H9 (cell line): Measurements from ENCODE around the gene TMEM51. TPM values are rescaled to one million over a fixed set of nuclear protein-coding genes. Genes with fewer than 3 reads are reported as not detected.

Source experiments
- DNase-seq: peaks from one replicate; pipeline ENCODE4 v3.0.0-alpha.2; 2017
- H2AFZ ChIP-seq: one replicate; pipeline ENCODE4 v1.6.1; 2013; ENCODE audit warnings: mild to moderate bottlenecking, low read length, control low read depth, moderate library complexity
- H2AK5ac ChIP-seq: 2 replicates; pipeline ENCODE4 v1.6.1; 2013; ENCODE audit warnings: low read length, control low read depth, mixed read lengths; ENCODE audit not compliant: insufficient read length
- H2BK120ac ChIP-seq: one replicate; pipeline ENCODE4 v1.6.1; 2013; ENCODE audit warnings: low read depth, mild to moderate bottlenecking, low read length, control low read depth, inconsistent platforms; ENCODE audit not compliant: poor library complexity, severe bottlenecking
- H2BK12ac ChIP-seq: 2 replicates; pipeline ENCODE4 v1.6.1; 2013; ENCODE audit warnings: low read length, control low read depth, mixed read lengths, low read depth; ENCODE audit not compliant: insufficient read length
- H2BK15ac ChIP-seq: 2 replicates; pipeline ENCODE4 v1.6.1; 2013; ENCODE audit warnings: low read depth, low read length, control low read depth
- H2BK20ac ChIP-seq: one replicate; pipeline ENCODE4 v1.6.1; 2013; ENCODE audit warnings: low read depth, mild to moderate bottlenecking, low read length, control low read depth, inconsistent platforms; ENCODE audit not compliant: poor library complexity, severe bottlenecking
- H2BK5ac ChIP-seq: 2 replicates; pipeline ENCODE4 v1.6.1; 2013; ENCODE audit warnings: low read length, control low read depth, mixed read lengths; ENCODE audit not compliant: insufficient read length
- H3K14ac ChIP-seq: 2 replicates; pipeline ENCODE4 v1.6.1; 2013; ENCODE audit warnings: low read length, control low read depth; ENCODE audit not compliant: insufficient read depth
- H3K18ac ChIP-seq: 2 replicates; pipeline ENCODE4 v1.6.1; 2013; ENCODE audit warnings: low read depth, mild to moderate bottlenecking, mixed read lengths, low read length, control low read depth; ENCODE audit not compliant: insufficient read length
- H3K23ac ChIP-seq: 2 replicates; pipeline ENCODE4 v1.6.1; 2013; ENCODE audit warnings: low read length, control low read depth, mixed read lengths, low read depth; ENCODE audit not compliant: insufficient read length
- H3K23me2 ChIP-seq: 2 replicates; pipeline ENCODE4 v1.6.1; 2013; ENCODE audit warnings: low read depth, mild to moderate bottlenecking, mixed read lengths, low read length, control low read depth; ENCODE audit not compliant: insufficient read length, poor library complexity, severe bottlenecking
- H3K27ac ChIP-seq: 2 replicates; pipeline ENCODE4 v1.5.1; 2013; ENCODE audit warnings: low read length, control low read depth, mixed read lengths, low read depth; ENCODE audit not compliant: insufficient read length
- H3K27me3 ChIP-seq: 2 replicates; pipeline ENCODE4 v1.6.1; 2013; ENCODE audit warnings: low read length, control low read depth, inconsistent platforms; ENCODE audit not compliant: insufficient read depth
- H3K4ac ChIP-seq: 2 replicates; pipeline ENCODE4 v1.6.1; 2013; ENCODE audit warnings: low read depth, mild to moderate bottlenecking, control low read depth, inconsistent platforms, low read length, moderate library complexity
- H3K4me1 ChIP-seq: 2 replicates; pipeline ENCODE4 v1.6.1; 2013; ENCODE audit warnings: low read length, control low read depth, inconsistent platforms; ENCODE audit not compliant: insufficient read depth
- H3K4me2 ChIP-seq: 2 replicates; pipeline ENCODE4 v1.6.1; 2013; ENCODE audit warnings: low read length, control low read depth, mixed read lengths; ENCODE audit not compliant: insufficient read length, insufficient read depth
- H3K56ac ChIP-seq: 2 replicates; pipeline ENCODE4 v1.6.1; 2013; ENCODE audit warnings: low read depth, mild to moderate bottlenecking, mixed read lengths, low read length, control low read depth; ENCODE audit not compliant: insufficient read length
- H3K79me1 ChIP-seq: 2 replicates; pipeline ENCODE4 v1.6.1; 2013; ENCODE audit warnings: low read depth, mild to moderate bottlenecking, moderate library complexity, low read length, control low read depth, inconsistent platforms; ENCODE audit not compliant: insufficient read depth, poor library complexity, severe bottlenecking
- H3K79me2 ChIP-seq: 2 replicates; pipeline ENCODE4 v1.6.1; 2013; ENCODE audit warnings: low read length, control low read depth, inconsistent platforms; ENCODE audit not compliant: insufficient read depth
- H3K9ac ChIP-seq: 2 replicates; pipeline ENCODE4 v1.6.1; 2013; ENCODE audit warnings: low read length, control low read depth, mixed read lengths; ENCODE audit not compliant: insufficient read length; ENCODE audit errors: extremely low read depth
- H3K9me3 ChIP-seq: one replicate; pipeline ENCODE4 v1.6.1; 2013; ENCODE audit warnings: low read depth, low read length, inconsistent platforms; ENCODE audit not compliant: control insufficient read depth
- H3T11ph ChIP-seq: one replicate; pipeline ENCODE4 v1.6.1; 2013; ENCODE audit warnings: mild to moderate bottlenecking, low read length, control low read depth, inconsistent platforms
- H4K20me1 ChIP-seq: one replicate; pipeline ENCODE4 v1.6.1; 2013; ENCODE audit not compliant: control insufficient read depth, insufficient read length, insufficient read depth
- H4K5ac ChIP-seq: 2 replicates; pipeline ENCODE4 v1.6.1; 2013; ENCODE audit warnings: low read depth, mild to moderate bottlenecking, mixed read lengths, low read length, control low read depth; ENCODE audit not compliant: insufficient read length
- H4K8ac ChIP-seq: replicated peaks from 2 replicates; pipeline ENCODE4 v1.6.1; 2013; ENCODE audit warnings: low read length, control low read depth, mixed read lengths, low read depth; ENCODE audit not compliant: insufficient read length
- H4K91ac ChIP-seq: 2 replicates; pipeline ENCODE4 v1.6.1; 2013; ENCODE audit warnings: low read depth, mild to moderate bottlenecking, moderate library complexity, mixed read lengths, low read length, control low read depth; ENCODE audit not compliant: insufficient read length
- H3K27ac Mint-ChIP-seq, 3 experiments: 2 replicates in 2 of 3; 3 replicates in 1 of 3; pipeline ENCODE4 v1.8.0; 2020 to 2021; ENCODE audit warnings: mixed read lengths in 3 of 3, mild to moderate bottlenecking in 1 of 3, moderate library complexity in 1 of 3
- H3K27me3 Mint-ChIP-seq: 2 replicates; pipeline ENCODE4 v1.8.0; 2021; ENCODE audit warnings: low read depth, mild to moderate bottlenecking, moderate library complexity, mixed read lengths
- H3K36me3 Mint-ChIP-seq, 3 experiments: 2 replicates in 2 of 3; 3 replicates in 1 of 3; pipeline ENCODE4 v1.8.0; 2020 to 2021; ENCODE audit warnings: low read depth in 3 of 3, mixed read lengths in 3 of 3; ENCODE audit not compliant: insufficient read depth in 1 of 3
- H3K4me1 Mint-ChIP-seq, 2 experiments: 2 replicates each; pipeline ENCODE4 v1.8.0; 2020; ENCODE audit warnings: mixed read lengths in 2 of 2
- H3K4me3 Mint-ChIP-seq, 2 experiments: 2 replicates in 1 of 2; 3 replicates in 1 of 2; pipeline ENCODE4 v1.8.0; 2020 to 2021; ENCODE audit warnings: mild to moderate bottlenecking in 2 of 2, mixed read lengths in 2 of 2, moderate library complexity in 1 of 2
- H3K9me3 Mint-ChIP-seq, 2 experiments: 2 replicates in 1 of 2; 3 replicates in 1 of 2; pipeline ENCODE4 v1.8.0; 2020; ENCODE audit warnings: mild to moderate bottlenecking in 2 of 2, mixed read lengths in 2 of 2, moderate library complexity in 1 of 2
- WGBS: extraction: QIAGEN DNeasy Blood & Tissue Kit; methylation state at CpG from one replicate; pipeline ENCODE4 v1.1.7; 2013; ENCODE audit warnings: missing lambda C conversion rate, low lambda C conversion rate, mixed read lengths; ENCODE audit not compliant: insufficient read length; ENCODE audit errors: extremely low coverage; 5-methylcytosine and 5-hydroxymethylcytosine counted together
- total RNA-seq: library from RNA; stranded (reverse); gene quantifications from 2 replicates; pipeline ENCODE4 v1.2.1, GENCODE V29; 2021
- TF ChIP-seq, protein P1 (sequence below): fragments of 200-600 bp; sonication (generic); conservative IDR thresholded peaks from 3 replicates; pipeline ENCODE4 v1.8.0; 2021; ENCODE audit warnings: antibody characterized with exemption, mild to moderate bottlenecking

Gene TMEM51
- total RNA-seq, 1 experiment from 2014 or later = 4.6 TPM

DNA sequence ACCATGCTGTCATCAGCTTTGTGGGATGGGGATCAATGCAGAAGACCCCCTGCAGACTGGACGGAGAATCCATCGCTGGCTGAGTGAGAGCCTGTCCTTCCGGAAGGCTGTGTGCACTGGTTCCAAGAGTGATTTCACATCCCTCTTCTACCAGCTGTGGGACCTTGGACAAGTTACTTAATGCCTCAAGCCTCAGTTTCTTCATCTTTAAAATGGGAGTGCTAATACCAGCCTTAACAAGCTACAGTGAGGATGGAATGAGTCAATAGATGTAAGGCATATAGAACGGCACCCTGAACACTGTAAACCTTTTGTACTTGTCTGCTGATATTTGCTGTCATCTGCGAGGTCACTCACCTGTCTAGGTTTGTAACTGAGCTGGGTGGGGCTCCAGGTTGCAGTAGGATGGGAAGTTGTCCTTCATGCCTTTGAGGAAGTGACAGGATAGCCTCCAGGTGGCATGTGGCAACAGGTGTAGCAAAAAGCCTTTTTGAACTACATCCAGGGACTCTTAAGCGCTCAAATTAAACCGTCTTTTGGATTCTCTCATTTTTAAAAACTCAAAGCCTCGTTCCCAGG is 27.5 kb downstream of the TMEM51 start:
- peaks cover 26 to 30% of the 10 kb centered on the region in 2 experiments for H3K4me1 Mint-ChIP-seq
- no peaks in the 10 kb centered on the region for H4K20me1 ChIP-seq
- no peak overlapping the region for H2BK15ac ChIP-seq
- no peak overlapping the region for H4K5ac ChIP-seq
- H3K4me2 ChIP-seq = no peak overlapping the region
- H3K79me1 ChIP-seq = no peaks in the 10 kb centered on the region
- no peak overlapping the region for H3K56ac ChIP-seq
- no peak overlapping the region for H2BK5ac ChIP-seq
- H2AFZ ChIP-seq = no peak overlapping the region
- H3K4me1 ChIP-seq = peaks cover 5% of the 10 kb centered on the region; the same call in 1 of the 2 replicates
- H3K18ac ChIP-seq = no peak overlapping the region
- no CpG with 5 or more reads among the region's 8 CpGs for WGBS
- H3K14ac ChIP-seq = no peak overlapping the region
- H3K9me3 ChIP-seq = no peaks in the 10 kb centered on the region
- TF ChIP-seq, protein P1, sequence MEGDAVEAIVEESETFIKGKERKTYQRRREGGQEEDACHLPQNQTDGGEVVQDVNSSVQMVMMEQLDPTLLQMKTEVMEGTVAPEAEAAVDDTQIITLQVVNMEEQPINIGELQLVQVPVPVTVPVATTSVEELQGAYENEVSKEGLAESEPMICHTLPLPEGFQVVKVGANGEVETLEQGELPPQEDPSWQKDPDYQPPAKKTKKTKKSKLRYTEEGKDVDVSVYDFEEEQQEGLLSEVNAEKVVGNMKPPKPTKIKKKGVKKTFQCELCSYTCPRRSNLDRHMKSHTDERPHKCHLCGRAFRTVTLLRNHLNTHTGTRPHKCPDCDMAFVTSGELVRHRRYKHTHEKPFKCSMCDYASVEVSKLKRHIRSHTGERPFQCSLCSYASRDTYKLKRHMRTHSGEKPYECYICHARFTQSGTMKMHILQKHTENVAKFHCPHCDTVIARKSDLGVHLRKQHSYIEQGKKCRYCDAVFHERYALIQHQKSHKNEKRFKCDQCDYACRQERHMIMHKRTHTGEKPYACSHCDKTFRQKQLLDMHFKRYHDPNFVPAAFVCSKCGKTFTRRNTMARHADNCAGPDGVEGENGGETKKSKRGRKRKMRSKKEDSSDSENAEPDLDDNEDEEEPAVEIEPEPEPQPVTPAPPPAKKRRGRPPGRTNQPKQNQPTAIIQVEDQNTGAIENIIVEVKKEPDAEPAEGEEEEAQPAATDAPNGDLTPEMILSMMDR = no peak
- no peaks in the 10 kb centered on the region for H3K79me2 ChIP-seq
- H4K91ac ChIP-seq = no peak overlapping the region
- H3K27me3 ChIP-seq = no peaks in the 10 kb centered on the region
- H3K27ac ChIP-seq = no peak overlapping the region
- no peak overlapping the region for H2AK5ac ChIP-seq
- H2BK12ac ChIP-seq = no peak overlapping the region
- DNase-seq = no peak
- no peak overlapping the region for H3K4ac ChIP-seq
- no peak overlapping the region for H3K9ac ChIP-seq
- no peak overlapping the region for H3K23ac ChIP-seq
- no peak overlapping the region for H3K4me3 Mint-ChIP-seq
- no peaks in the 10 kb centered on the region; a peak in 1 of 7 replicates for H3K36me3 Mint-ChIP-seq
- H3K9me3 Mint-ChIP-seq = no peaks in the 10 kb centered on the region
- H3T11ph ChIP-seq = no peak overlapping the region
- no peak overlapping the region for H3K27ac Mint-ChIP-seq
- peaks cover 1% of the 10 kb centered on the region; the same call in 1 of the 2 replicates for H3K27me3 Mint-ChIP-seq
- no peak overlapping the region for H2BK120ac ChIP-seq
- no peak overlapping the region for H4K8ac ChIP-seq
- H2BK20ac ChIP-seq = no peak overlapping the region
- H3K23me2 ChIP-seq = no peaks in the 10 kb centered on the region
